GM23338 (cell line): ENCODE results near the gene SESN2. TPM values are rescaled to one million over a fixed set of nuclear protein-coding genes. Genes with fewer than 3 reads are reported as not detected.

ENCODE experiments used
- ATAC-seq: fragments of 200-7000 bp; cut with Tn5 transposase; 3 replicates; pipeline ENCODE4 v1.9.1; 2020
- DNase-seq: peaks from one replicate; pipeline ENCODE4 v3.0.0-alpha.2; 2015; ENCODE audit warnings: low spot score
- H2AFZ ChIP-seq: fragments of 200-600 bp; sonication (generic); 2 replicates; pipeline ENCODE4 v1.8.0; 2016; ENCODE audit warnings: antibody characterized with exemption, mild to moderate bottlenecking, moderate library complexity
- H3F3A ChIP-seq: fragments of 200-600 bp; sonication (generic); replicated peaks from 2 replicates; pipeline ENCODE4 v1.8.0; 2017; ENCODE audit warnings: antibody characterized with exemption, mixed run types, low read depth
- H3K27ac ChIP-seq: fragments of 200-600 bp; sonication (generic); 2 replicates; pipeline ENCODE4 v1.6.1; 2016; ENCODE audit warnings: low read depth
- H3K27me3 ChIP-seq: fragments of 200-600 bp; sonication (generic); 2 replicates; pipeline ENCODE4 v1.8.0; 2016; ENCODE audit warnings: mild to moderate bottlenecking, mixed run types, moderate library complexity; ENCODE audit not compliant: insufficient read depth
- H3K36me3 ChIP-seq: fragments of 200-600 bp; sonication (generic); 2 replicates; pipeline ENCODE4 v1.8.0; 2016; ENCODE audit warnings: mild to moderate bottlenecking; ENCODE audit not compliant: insufficient read depth
- H3K4me1 ChIP-seq: fragments of 200-600 bp; sonication (generic); 2 replicates; pipeline ENCODE4 v1.8.0; 2016; ENCODE audit warnings: mild to moderate bottlenecking, moderate library complexity; ENCODE audit not compliant: insufficient read depth
- H3K4me2 ChIP-seq: fragments of 200-600 bp; sonication (generic); 2 replicates; pipeline ENCODE4 v1.7.1; 2017; ENCODE audit warnings: mixed run types
- H3K4me3 ChIP-seq: fragments of 200-600 bp; sonication (generic); 2 replicates; pipeline ENCODE4 v1.6.1; 2016; ENCODE audit warnings: mixed run types
- H3K79me2 ChIP-seq: fragments of 200-600 bp; sonication (generic); replicated peaks from 2 replicates; pipeline ENCODE4 v1.8.0; 2017; ENCODE audit warnings: mild to moderate bottlenecking; ENCODE audit not compliant: insufficient read depth
- H3K9me2 ChIP-seq: fragments of 200-600 bp; sonication (generic); 2 replicates; pipeline ENCODE4 v1.8.0; 2017; ENCODE audit not compliant: insufficient read depth
- H4K20me1 ChIP-seq: fragments of 200-600 bp; sonication (generic); replicated peaks from 2 replicates; pipeline ENCODE4 v1.8.0; 2017; ENCODE audit warnings: mild to moderate bottlenecking; ENCODE audit not compliant: insufficient read depth
- H3K27ac Mint-ChIP-seq: 2 replicates; pipeline ENCODE4 v1.8.0; 2020; ENCODE audit warnings: inconsistent platforms, mild to moderate bottlenecking, moderate library complexity, mixed read lengths
- H3K27me3 Mint-ChIP-seq: 3 replicates; pipeline ENCODE4 v1.8.0; 2022; ENCODE audit warnings: low read depth, mild to moderate bottlenecking, moderate library complexity, mixed read lengths, inconsistent platforms; ENCODE audit not compliant: insufficient read depth, poor library complexity
- H3K36me3 Mint-ChIP-seq: 3 replicates; pipeline ENCODE4 v1.8.0; 2021; ENCODE audit warnings: low read depth, mild to moderate bottlenecking, inconsistent platforms, moderate library complexity, mixed read lengths
- H3K4me1 Mint-ChIP-seq: 3 replicates; pipeline ENCODE4 v1.8.0; 2020; ENCODE audit warnings: mild to moderate bottlenecking, inconsistent platforms, mixed read lengths
- H3K4me3 Mint-ChIP-seq: 3 replicates; pipeline ENCODE4 v1.8.0; 2021; ENCODE audit warnings: moderate library complexity, mild to moderate bottlenecking, inconsistent platforms, mixed read lengths
- H3K9me3 Mint-ChIP-seq: 3 replicates; pipeline ENCODE4 v1.8.0; 2020; ENCODE audit warnings: moderate library complexity, mild to moderate bottlenecking, inconsistent platforms, mixed read lengths
- CREB1 ChIP-seq: fragments of 250-450 bp; sonication (Bioruptor Pico); IDR thresholded peaks from 2 replicates; pipeline ENCODE4 v1.5.0; 2020; ENCODE audit warnings: low read depth, mild to moderate bottlenecking, moderate library complexity
- EZH2 ChIP-seq: fragments of 200-600 bp; sonication (generic); IDR thresholded peaks from one replicate; pipeline ENCODE4 v1.8.0; 2017; ENCODE audit warnings: antibody characterized with exemption, mild to moderate bottlenecking, low read depth; ENCODE audit not compliant: unreplicated experiment
- EZH2phosphoT487 ChIP-seq: fragments of 200-600 bp; sonication (generic); IDR thresholded peaks from one replicate; pipeline ENCODE4 v1.8.1; 2018; ENCODE audit warnings: antibody characterized with exemption; ENCODE audit not compliant: unreplicated experiment
- JUNB ChIP-seq: IDR thresholded peaks from one replicate; pipeline ENCODE4 v1.6.1; 2016; ENCODE audit warnings: antibody characterized with exemption; ENCODE audit not compliant: unreplicated experiment
- NANOG ChIP-seq: IDR thresholded peaks from 2 replicates; pipeline ENCODE4 v1.6.1; 2016; ENCODE audit warnings: antibody characterized with exemption, borderline replicate concordance
- POLR2AphosphoS5 ChIP-seq: IDR thresholded peaks from 2 replicates; pipeline ENCODE4 v1.6.1; 2016; ENCODE audit warnings: antibody characterized with exemption, low read depth
- STAT1 ChIP-seq: IDR thresholded peaks from one replicate; pipeline ENCODE4 v1.6.1; 2016; ENCODE audit warnings: antibody characterized with exemption; ENCODE audit not compliant: unreplicated experiment
- ZNF114 ChIP-seq: fragments of 250-450 bp; sonication (Bioruptor Pico); IDR thresholded peaks from 2 replicates; pipeline ENCODE4 v1.5.0; 2020; ENCODE audit warnings: mild to moderate bottlenecking, moderate library complexity
- ZNF331 ChIP-seq: fragments of 250-450 bp; sonication (Bioruptor Pico); IDR thresholded peaks from 2 replicates; pipeline ENCODE4 v1.5.0; 2020; ENCODE audit warnings: low read depth, mild to moderate bottlenecking, moderate library complexity
- polyA plus RNA-seq: library from polyadenylated mRNA; unstranded; fragments of >200 nt; fragmentation: Nextera tagmentation; extraction: Ambion mirVana; gene quantifications from 2 replicates; pipeline ENCODE4 v1.2.1, GENCODE V29; 2016
- total RNA-seq: library from RNA; depleted of rRNA; stranded (reverse); fragments of >200 nt; shearing (Covaris generic); gene quantifications from 2 replicates; pipeline ENCODE4 v1.2.3, GENCODE V29; 2014
- TF ChIP-seq, protein P1 (sequence below): IDR thresholded peaks from 2 replicates; pipeline ENCODE4 v1.6.1; 2016; ENCODE audit warnings: antibody characterized with exemption
- TF ChIP-seq, protein P2 (sequence below), 2 experiments: fragments of 200-600 bp in 1 of 2; sonication (generic) in 1 of 2; conservative IDR thresholded peaks; 2 replicates each; pipeline versions ENCODE4 v1.5.1 to v1.6.1; 2016 to 2017; ENCODE audit warnings: antibody characterized with exemption in 2 of 2, low read depth in 2 of 2, mild to moderate bottlenecking in 2 of 2, moderate library complexity in 1 of 2
- TF ChIP-seq, protein P3 (sequence below): fragments of 250-450 bp; sonication (Bioruptor Pico); IDR thresholded peaks from 2 replicates; pipeline ENCODE4 v1.5.0; 2020; ENCODE audit warnings: mild to moderate bottlenecking, moderate library complexity

Gene SESN2
- total and polyA plus RNA-seq, 2 experiments from 2014 or later: 22.8 to 52.1 TPM

DNA sequence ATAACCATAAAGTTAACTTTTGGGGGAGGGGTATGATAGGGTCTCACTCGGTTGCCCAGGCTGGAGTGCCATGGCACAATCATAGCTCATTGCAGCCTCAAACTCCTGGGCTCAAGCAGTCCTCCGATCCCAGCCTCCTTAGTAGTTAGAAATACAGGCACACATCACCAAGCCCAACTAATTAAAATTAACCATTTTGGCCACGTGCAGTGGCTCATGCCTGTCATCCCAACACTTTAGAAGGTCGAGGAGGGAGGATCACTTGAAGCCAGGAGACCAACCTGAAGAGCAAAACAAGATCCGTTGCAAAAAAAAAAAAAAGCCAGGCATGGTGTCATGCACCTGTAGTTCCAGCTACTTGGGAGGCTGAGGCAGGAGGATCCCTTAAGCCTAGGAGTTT lies 42.9 kb downstream of the SESN2 start:
- no peaks in the 10 kb centered on the region for H3K27me3 ChIP-seq
- no peaks in the 10 kb centered on the region for H3K9me2 ChIP-seq
- ATAC-seq (no peak), DNase-seq (no peak)
- no peak overlapping the region for H2AFZ ChIP-seq
- no peak for TF ChIP-seq JUNB
- TF ChIP-seq ZNF331 (CRISPR knock-in tag): no peak
- no peak for TF ChIP-seq NANOG
- TF ChIP-seq EZH2: no peak
- no peak for TF ChIP-seq ZNF114 (CRISPR knock-in tag)
- TF ChIP-seq, protein P1, sequence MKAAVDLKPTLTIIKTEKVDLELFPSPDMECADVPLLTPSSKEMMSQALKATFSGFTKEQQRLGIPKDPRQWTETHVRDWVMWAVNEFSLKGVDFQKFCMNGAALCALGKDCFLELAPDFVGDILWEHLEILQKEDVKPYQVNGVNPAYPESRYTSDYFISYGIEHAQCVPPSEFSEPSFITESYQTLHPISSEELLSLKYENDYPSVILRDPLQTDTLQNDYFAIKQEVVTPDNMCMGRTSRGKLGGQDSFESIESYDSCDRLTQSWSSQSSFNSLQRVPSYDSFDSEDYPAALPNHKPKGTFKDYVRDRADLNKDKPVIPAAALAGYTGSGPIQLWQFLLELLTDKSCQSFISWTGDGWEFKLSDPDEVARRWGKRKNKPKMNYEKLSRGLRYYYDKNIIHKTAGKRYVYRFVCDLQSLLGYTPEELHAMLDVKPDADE: no peak
- TF ChIP-seq, protein P2, sequence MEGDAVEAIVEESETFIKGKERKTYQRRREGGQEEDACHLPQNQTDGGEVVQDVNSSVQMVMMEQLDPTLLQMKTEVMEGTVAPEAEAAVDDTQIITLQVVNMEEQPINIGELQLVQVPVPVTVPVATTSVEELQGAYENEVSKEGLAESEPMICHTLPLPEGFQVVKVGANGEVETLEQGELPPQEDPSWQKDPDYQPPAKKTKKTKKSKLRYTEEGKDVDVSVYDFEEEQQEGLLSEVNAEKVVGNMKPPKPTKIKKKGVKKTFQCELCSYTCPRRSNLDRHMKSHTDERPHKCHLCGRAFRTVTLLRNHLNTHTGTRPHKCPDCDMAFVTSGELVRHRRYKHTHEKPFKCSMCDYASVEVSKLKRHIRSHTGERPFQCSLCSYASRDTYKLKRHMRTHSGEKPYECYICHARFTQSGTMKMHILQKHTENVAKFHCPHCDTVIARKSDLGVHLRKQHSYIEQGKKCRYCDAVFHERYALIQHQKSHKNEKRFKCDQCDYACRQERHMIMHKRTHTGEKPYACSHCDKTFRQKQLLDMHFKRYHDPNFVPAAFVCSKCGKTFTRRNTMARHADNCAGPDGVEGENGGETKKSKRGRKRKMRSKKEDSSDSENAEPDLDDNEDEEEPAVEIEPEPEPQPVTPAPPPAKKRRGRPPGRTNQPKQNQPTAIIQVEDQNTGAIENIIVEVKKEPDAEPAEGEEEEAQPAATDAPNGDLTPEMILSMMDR (conservative IDR thresholded peaks at IDR 0.05; ENCODE audit: low read depth in 2 of 2): no peak
- no peak for TF ChIP-seq STAT1
- TF ChIP-seq POLR2AphosphoS5: no peak
- no peak for TF ChIP-seq CREB1 (CRISPR knock-in tag)
- TF ChIP-seq EZH2phosphoT487: no peak
- TF ChIP-seq, protein P3, sequence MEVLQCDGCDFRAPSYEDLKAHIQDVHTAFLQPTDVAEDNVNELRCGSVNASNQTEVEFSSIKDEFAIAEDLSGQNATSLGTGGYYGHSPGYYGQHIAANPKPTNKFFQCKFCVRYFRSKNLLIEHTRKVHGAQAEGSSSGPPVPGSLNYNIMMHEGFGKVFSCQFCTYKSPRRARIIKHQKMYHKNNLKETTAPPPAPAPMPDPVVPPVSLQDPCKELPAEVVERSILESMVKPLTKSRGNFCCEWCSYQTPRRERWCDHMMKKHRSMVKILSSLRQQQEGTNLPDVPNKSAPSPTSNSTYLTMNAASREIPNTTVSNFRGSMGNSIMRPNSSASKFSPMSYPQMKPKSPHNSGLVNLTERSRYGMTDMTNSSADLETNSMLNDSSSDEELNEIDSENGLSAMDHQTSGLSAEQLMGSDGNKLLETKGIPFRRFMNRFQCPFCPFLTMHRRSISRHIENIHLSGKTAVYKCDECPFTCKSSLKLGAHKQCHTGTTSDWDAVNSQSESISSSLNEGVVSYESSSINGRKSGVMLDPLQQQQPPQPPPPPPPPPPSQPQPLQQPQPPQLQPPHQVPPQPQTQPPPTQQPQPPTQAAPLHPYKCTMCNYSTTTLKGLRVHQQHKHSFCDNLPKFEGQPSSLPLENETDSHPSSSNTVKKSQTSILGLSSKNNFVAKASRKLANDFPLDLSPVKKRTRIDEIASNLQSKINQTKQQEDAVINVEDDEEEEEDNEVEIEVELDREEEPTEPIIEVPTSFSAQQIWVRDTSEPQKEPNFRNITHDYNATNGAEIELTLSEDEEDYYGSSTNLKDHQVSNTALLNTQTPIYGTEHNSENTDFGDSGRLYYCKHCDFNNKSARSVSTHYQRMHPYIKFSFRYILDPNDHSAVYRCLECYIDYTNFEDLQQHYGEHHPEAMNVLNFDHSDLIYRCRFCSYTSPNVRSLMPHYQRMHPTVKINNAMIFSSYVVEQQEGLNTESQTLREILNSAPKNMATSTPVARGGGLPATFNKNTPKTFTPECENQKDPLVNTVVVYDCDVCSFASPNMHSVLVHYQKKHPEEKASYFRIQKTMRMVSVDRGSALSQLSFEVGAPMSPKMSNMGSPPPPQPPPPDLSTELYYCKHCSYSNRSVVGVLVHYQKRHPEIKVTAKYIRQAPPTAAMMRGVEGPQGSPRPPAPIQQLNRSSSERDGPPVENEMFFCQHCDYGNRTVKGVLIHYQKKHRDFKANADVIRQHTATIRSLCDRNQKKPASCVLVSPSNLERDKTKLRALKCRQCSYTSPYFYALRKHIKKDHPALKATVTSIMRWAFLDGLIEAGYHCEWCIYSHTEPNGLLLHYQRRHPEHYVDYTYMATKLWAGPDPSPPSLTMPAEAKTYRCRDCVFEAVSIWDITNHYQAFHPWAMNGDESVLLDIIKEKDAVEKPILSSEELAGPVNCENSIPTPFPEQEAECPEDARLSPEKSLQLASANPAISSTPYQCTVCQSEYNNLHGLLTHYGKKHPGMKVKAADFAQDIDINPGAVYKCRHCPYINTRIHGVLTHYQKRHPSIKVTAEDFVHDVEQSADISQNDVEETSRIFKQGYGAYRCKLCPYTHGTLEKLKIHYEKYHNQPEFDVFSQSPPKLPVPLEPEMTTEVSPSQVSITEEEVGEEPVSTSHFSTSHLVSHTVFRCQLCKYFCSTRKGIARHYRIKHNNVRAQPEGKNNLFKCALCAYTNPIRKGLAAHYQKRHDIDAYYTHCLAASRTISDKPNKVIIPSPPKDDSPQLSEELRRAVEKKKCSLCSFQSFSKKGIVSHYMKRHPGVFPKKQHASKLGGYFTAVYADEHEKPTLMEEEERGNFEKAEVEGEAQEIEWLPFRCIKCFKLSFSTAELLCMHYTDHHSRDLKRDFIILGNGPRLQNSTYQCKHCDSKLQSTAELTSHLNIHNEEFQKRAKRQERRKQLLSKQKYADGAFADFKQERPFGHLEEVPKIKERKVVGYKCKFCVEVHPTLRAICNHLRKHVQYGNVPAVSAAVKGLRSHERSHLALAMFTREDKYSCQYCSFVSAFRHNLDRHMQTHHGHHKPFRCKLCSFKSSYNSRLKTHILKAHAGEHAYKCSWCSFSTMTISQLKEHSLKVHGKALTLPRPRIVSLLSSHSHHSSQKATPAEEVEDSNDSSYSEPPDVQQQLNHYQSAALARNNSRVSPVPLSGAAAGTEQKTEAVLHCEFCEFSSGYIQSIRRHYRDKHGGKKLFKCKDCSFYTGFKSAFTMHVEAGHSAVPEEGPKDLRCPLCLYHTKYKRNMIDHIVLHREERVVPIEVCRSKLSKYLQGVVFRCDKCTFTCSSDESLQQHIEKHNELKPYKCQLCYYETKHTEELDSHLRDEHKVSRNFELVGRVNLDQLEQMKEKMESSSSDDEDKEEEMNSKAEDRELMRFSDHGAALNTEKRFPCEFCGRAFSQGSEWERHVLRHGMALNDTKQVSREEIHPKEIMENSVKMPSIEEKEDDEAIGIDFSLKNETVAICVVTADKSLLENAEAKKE (CRISPR knock-in tag): no peak
- no peaks in the 10 kb centered on the region for H3K36me3 ChIP-seq
- Mint-ChIP-seq H3K9me3 (no peaks in the 10 kb centered on the region), H3K27ac (no peak overlapping the region), H3K4me3 (no peak overlapping the region), H3K36me3 (no peaks in the 10 kb centered on the region), H3K27me3 (no peaks in the 10 kb centered on the region), H3K4me1 (peaks cover 1% of the 10 kb centered on the region)
- H3K4me2 ChIP-seq: no peak overlapping the region
- no peak overlapping the region for H3K4me3 ChIP-seq
- H3K4me1 ChIP-seq: 0 out of 2 replicates have a peak, but pooled peaks cover under 1% of the 10 kb centered on the region
- H3K79me2 ChIP-seq: no peaks in the 10 kb centered on the region
- no peak overlapping the region for H3K27ac ChIP-seq
- H4K20me1 ChIP-seq: no peaks in the 10 kb centered on the region
- no peaks in the 10 kb centered on the region for H3F3A ChIP-seq
